CD14-positive monocyte (primary cell): ENCODE data around the gene WDR89. TPM values are rescaled to one million over a fixed set of nuclear protein-coding genes. Genes with fewer than 3 reads are reported as not detected.

Experiments used
- DNase-seq, 3 donors: peaks; one replicate each; pipeline ENCODE4 v3.0.0-alpha.2; 2011 to 2022
- H2AFZ ChIP-seq: 2 replicates; pipeline ENCODE4 v1.6.0; 2012; ENCODE audit warnings: mild to moderate bottlenecking, low read depth, low read length, inconsistent platforms; ENCODE audit not compliant: insufficient read depth, poor library complexity, severe bottlenecking
- H3K27ac ChIP-seq, 2 donors: 1 replicate in 1 of 2; 2 replicates in 1 of 2; pipeline ENCODE4 v1.5.1; 2012 to 2013; ENCODE audit warnings: low read length in 2 of 2, control low read depth in 1 of 2, inconsistent platforms in 1 of 2, low read depth in 1 of 2, mild to moderate bottlenecking in 1 of 2
- H3K27me3 ChIP-seq, 2 donors: one replicate each; pipeline versions ENCODE4 v1.6.0 to v1.6.1; 2011 to 2013; ENCODE audit warnings: low read length in 2 of 2; ENCODE audit not compliant: control insufficient read depth in 2 of 2, insufficient read depth in 2 of 2
- H3K36me3 ChIP-seq, 2 donors: replicated peaks in 1 of 2; 1 replicate in 1 of 2; 2 replicates in 1 of 2; pipeline versions ENCODE4 v1.5.1 to v1.6.1; 2012 to 2013; ENCODE audit warnings: low read length in 2 of 2, control low read depth in 1 of 2, inconsistent platforms in 1 of 2, mild to moderate bottlenecking in 1 of 2; ENCODE audit not compliant: insufficient read depth in 2 of 2, control insufficient read depth in 1 of 2
- H3K4me1 ChIP-seq, 2 donors: 1 replicate in 1 of 2; 2 replicates in 1 of 2; pipeline versions ENCODE4 v1.5.1 to v1.6.1; 2012 to 2013; ENCODE audit warnings: low read length in 2 of 2, control low read depth in 1 of 2, inconsistent platforms in 1 of 2, mild to moderate bottlenecking in 1 of 2, moderate library complexity in 1 of 2; ENCODE audit not compliant: insufficient read depth in 2 of 2, control insufficient read depth in 1 of 2
- H3K4me2 ChIP-seq: replicated peaks from 2 replicates; pipeline ENCODE3; 2012; ENCODE audit warnings: low read length, moderate library complexity, mild to moderate bottlenecking; ENCODE audit not compliant: poor library complexity, severe bottlenecking; ENCODE audit errors: extremely low read depth
- H3K4me3 ChIP-seq, 3 experiments: fragments of 200-600 bp in 1 of 3; sonication (generic) in 1 of 3; replicated peaks in 1 of 3; 1 replicate in 2 of 3; 2 replicates in 1 of 3; pipeline ENCODE4 v1.5.1; 2011 to 2013; ENCODE audit warnings: low read length in 3 of 3, mild to moderate bottlenecking in 3 of 3, control low read depth in 2 of 3, low read depth in 2 of 3, inconsistent platforms in 1 of 3, moderate library complexity in 1 of 3
- H3K79me2 ChIP-seq: 2 replicates; pipeline ENCODE4 v1.6.0; 2012; ENCODE audit warnings: mild to moderate bottlenecking, control low read depth, inconsistent platforms, low read length, moderate library complexity; ENCODE audit not compliant: insufficient read depth
- H3K9ac ChIP-seq: 2 replicates; pipeline ENCODE4 v1.6.0; 2017; ENCODE audit warnings: low read length, mild to moderate bottlenecking; ENCODE audit not compliant: insufficient read depth, poor library complexity, severe bottlenecking
- H3K9me3 ChIP-seq, 2 donors: replicated peaks in 1 of 2; 1 replicate in 1 of 2; 2 replicates in 1 of 2; pipeline versions ENCODE4 v1.5.1 to v1.6.1; 2012 to 2013; ENCODE audit warnings: low read length in 2 of 2, control low read depth in 1 of 2; ENCODE audit not compliant: control insufficient read depth in 1 of 2, insufficient read depth in 1 of 2
- H4K20me1 ChIP-seq: 2 replicates; pipeline ENCODE4 v1.6.0; 2012; ENCODE audit warnings: mild to moderate bottlenecking, low read length, control low read depth, moderate library complexity; ENCODE audit not compliant: insufficient read depth
- H3K27ac Mint-ChIP-seq, 7 donors: one replicate each; pipeline ENCODE4 v1.8.0; 2020; ENCODE audit warnings: mild to moderate bottlenecking in 7 of 7, mixed read lengths in 7 of 7, moderate library complexity in 6 of 7, inconsistent platforms in 2 of 7
- H3K27me3 Mint-ChIP-seq, 3 donors: one replicate each; pipeline ENCODE4 v1.8.0; 2021 to 2022; ENCODE audit warnings: low read depth in 3 of 3, mild to moderate bottlenecking in 3 of 3, mixed read lengths in 3 of 3, moderate library complexity in 3 of 3, inconsistent platforms in 1 of 3
- H3K36me3 Mint-ChIP-seq, 2 donors: one replicate each; pipeline ENCODE4 v1.8.0; 2020; ENCODE audit warnings: mixed read lengths in 2 of 2, inconsistent platforms in 1 of 2, mild to moderate bottlenecking in 1 of 2
- H3K4me1 Mint-ChIP-seq: one replicate; pipeline ENCODE4 v1.8.0; 2020; ENCODE audit warnings: mild to moderate bottlenecking, mixed read lengths
- H3K4me3 Mint-ChIP-seq, 2 donors: one replicate each; pipeline ENCODE4 v1.8.0; 2020; ENCODE audit warnings: mild to moderate bottlenecking in 2 of 2, mixed read lengths in 2 of 2, moderate library complexity in 1 of 2
- H3K9me3 Mint-ChIP-seq, 7 donors: one replicate each; pipeline ENCODE4 v1.8.0; 2020 to 2022; ENCODE audit warnings: mixed read lengths in 7 of 7, mild to moderate bottlenecking in 6 of 7, moderate library complexity in 6 of 7, inconsistent platforms in 2 of 7
- WGBS: methylation state at CpG from one replicate; pipeline ENCODE4 v1.1.5; 2013; ENCODE audit warnings: missing lambda C conversion rate; ENCODE audit not compliant: insufficient coverage; 5-methylcytosine and 5-hydroxymethylcytosine counted together
- intact Hi-C, 2 donors: fragments of 100-400 bp; cut with micrococcal nuclease; formaldehyde crosslinking; loops; one replicate each; pipeline versions ENCODE4 v1.15.0 to v1.15.1; 2023
- polyA plus RNA-seq, 3 donors: library from polyadenylated mRNA; depleted of rRNA in 1 of 3; unstranded in 2 of 3; stranded (reverse) in 1 of 3; fragments of 300-500 nt in 2 of 3; fragments of >200 nt in 1 of 3; fragmentation: Illumina TruSeq in 2 of 3; gene quantifications; 1 replicate in 2 of 3; 2 replicates in 1 of 3; pipeline ENCODE4 v1.2.3, GENCODE V29; 2012 to 2021
- TF ChIP-seq, protein P1 (sequence below): fragments of 200-600 bp; IDR thresholded peaks from one replicate; pipeline ENCODE4 v1.8.0; 2022; ENCODE audit warnings: antibody characterized with exemption, mild to moderate bottlenecking

WDR89 gene
- polyA plus RNA-seq, 3 donors: 2.1 to 3.6 (median 2.2) TPM

GRCh38 chr14:63652406-63652805 is 10.7 kb upstream of the WDR89 start:
- Mint-ChIP-seq H3K4me3 (no peak overlapping the region), H3K27me3 (peaks cover 0 to 1% (median 0%) of the 10 kb centered on the region in 3 donors), H3K4me1 (peaks cover 18% of the 10 kb centered on the region), H3K36me3 (peaks cover 0 to 4% of the 10 kb centered on the region in 2 donors), H3K9me3 (peaks cover 0 to 2% (median 0%) of the 10 kb centered on the region in 7 donors), H3K27ac (no peak overlapping the region)
- intact Hi-C loops: loop anchor here in 1 of 2 donors (10.0 kb wide), 1 partner anchor 72 kb away; the partner anchor contains the start of gene SGPP1
- Histone ChIP-seq H3K4me3 (no peak overlapping the region), H3K4me2 (no peak overlapping the region), H2AFZ (no peak overlapping the region), H3K36me3 (no peaks in the 10 kb centered on the region), H3K27me3 (no peaks in the 10 kb centered on the region), H4K20me1 (no peaks in the 10 kb centered on the region), H3K79me2 (no peaks in the 10 kb centered on the region), H3K9me3 (no peaks in the 10 kb centered on the region), H3K27ac (no peak overlapping the region), H3K4me1 (peaks cover 17 to 19% of the 10 kb centered on the region in 2 donors), H3K9ac (no peak overlapping the region)
- TF ChIP-seq, protein P1, sequence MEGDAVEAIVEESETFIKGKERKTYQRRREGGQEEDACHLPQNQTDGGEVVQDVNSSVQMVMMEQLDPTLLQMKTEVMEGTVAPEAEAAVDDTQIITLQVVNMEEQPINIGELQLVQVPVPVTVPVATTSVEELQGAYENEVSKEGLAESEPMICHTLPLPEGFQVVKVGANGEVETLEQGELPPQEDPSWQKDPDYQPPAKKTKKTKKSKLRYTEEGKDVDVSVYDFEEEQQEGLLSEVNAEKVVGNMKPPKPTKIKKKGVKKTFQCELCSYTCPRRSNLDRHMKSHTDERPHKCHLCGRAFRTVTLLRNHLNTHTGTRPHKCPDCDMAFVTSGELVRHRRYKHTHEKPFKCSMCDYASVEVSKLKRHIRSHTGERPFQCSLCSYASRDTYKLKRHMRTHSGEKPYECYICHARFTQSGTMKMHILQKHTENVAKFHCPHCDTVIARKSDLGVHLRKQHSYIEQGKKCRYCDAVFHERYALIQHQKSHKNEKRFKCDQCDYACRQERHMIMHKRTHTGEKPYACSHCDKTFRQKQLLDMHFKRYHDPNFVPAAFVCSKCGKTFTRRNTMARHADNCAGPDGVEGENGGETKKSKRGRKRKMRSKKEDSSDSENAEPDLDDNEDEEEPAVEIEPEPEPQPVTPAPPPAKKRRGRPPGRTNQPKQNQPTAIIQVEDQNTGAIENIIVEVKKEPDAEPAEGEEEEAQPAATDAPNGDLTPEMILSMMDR: no peak
- 100% methylated on average over 2 of the region's 3 CpGs for WGBS
- DNase-seq: no peak

GRCh38 chr14:63650256-63650952 is 8.7 kb upstream of the WDR89 start:
- intact Hi-C loops: loop anchor here in 1 of 2 donors (10.0 kb wide), 1 partner anchor 74 kb away; the partner anchor contains the start of gene SGPP1
- peaks cover 0 to 4% of the 10 kb centered on the region in 2 donors for H3K36me3 Mint-ChIP-seq

More at GRCh38 chr14:63650256-63650952, 8.7 kb upstream of the WDR89 start:
- H4K20me1 ChIP-seq: no peaks in the 10 kb centered on the region
- Mint-ChIP-seq H3K4me1 (no peaks in the 10 kb centered on the region), H3K9me3 (no peaks in the 10 kb centered on the region), H3K27ac (peak overlapping the region in 1 of 7 donors; percentile 28), H3K27me3 (peaks cover 0 to 1% (median 0%) of the 10 kb centered on the region in 3 donors), H3K4me3 (no peak overlapping the region)
- no peak overlapping the region for H2AFZ ChIP-seq
- H3K9me3 ChIP-seq: no peaks in the 10 kb centered on the region
- no CpG with 5 or more reads among the region's 3 CpGs for WGBS
- no peak overlapping the region for H3K9ac ChIP-seq
- peaks cover 0 to under 1% of the 10 kb centered on the region in 2 donors for H3K4me1 ChIP-seq
- DNase-seq: no peak
- TF ChIP-seq, protein P1: no peak
- no peaks in the 10 kb centered on the region for H3K36me3 ChIP-seq
- H3K4me2 ChIP-seq: no peak overlapping the region
- H3K27ac ChIP-seq: no peak overlapping the region
- H3K79me2 ChIP-seq: no peaks in the 10 kb centered on the region
- H3K27me3 ChIP-seq: no peaks in the 10 kb centered on the region
- no peak overlapping the region for H3K4me3 ChIP-seq
